Sigmoid colon (tissue), 4 donors: ENCODE measurements around the gene SPEM3.

Experiments used
- EP300 ChIP-seq, 4 donors: sonication (generic); formaldehyde crosslinking; IDR thresholded peaks; one replicate each; pipeline ENCODE4 v1.6.1; 2017; ENCODE audit warnings: antibody characterized with exemption in 4 of 4
- POLR2A ChIP-seq, 2 donors: fragments of 450-650 bp; IDR thresholded peaks; one replicate each; pipeline ENCODE4 v1.6.1; 2016; ENCODE audit warnings: antibody characterized with exemption in 2 of 2, mild to moderate bottlenecking in 2 of 2, moderate library complexity in 2 of 2
- POLR2AphosphoS5 ChIP-seq, 4 donors: sonication (generic); formaldehyde crosslinking; IDR thresholded peaks; one replicate each; pipeline ENCODE4 v1.6.1; 2017; ENCODE audit warnings: antibody characterized with exemption in 4 of 4
- TF ChIP-seq, protein P1 (sequence below), 4 experiments: fragments of 450-650 bp in 3 of 4; fragments of 200-600 bp in 1 of 4; IDR thresholded peaks; one replicate each; pipeline ENCODE4 v1.5.1; 2016 to 2019; ENCODE audit warnings: antibody characterized with exemption in 4 of 4, mild to moderate bottlenecking in 3 of 4, moderate library complexity in 2 of 4

DNA sequence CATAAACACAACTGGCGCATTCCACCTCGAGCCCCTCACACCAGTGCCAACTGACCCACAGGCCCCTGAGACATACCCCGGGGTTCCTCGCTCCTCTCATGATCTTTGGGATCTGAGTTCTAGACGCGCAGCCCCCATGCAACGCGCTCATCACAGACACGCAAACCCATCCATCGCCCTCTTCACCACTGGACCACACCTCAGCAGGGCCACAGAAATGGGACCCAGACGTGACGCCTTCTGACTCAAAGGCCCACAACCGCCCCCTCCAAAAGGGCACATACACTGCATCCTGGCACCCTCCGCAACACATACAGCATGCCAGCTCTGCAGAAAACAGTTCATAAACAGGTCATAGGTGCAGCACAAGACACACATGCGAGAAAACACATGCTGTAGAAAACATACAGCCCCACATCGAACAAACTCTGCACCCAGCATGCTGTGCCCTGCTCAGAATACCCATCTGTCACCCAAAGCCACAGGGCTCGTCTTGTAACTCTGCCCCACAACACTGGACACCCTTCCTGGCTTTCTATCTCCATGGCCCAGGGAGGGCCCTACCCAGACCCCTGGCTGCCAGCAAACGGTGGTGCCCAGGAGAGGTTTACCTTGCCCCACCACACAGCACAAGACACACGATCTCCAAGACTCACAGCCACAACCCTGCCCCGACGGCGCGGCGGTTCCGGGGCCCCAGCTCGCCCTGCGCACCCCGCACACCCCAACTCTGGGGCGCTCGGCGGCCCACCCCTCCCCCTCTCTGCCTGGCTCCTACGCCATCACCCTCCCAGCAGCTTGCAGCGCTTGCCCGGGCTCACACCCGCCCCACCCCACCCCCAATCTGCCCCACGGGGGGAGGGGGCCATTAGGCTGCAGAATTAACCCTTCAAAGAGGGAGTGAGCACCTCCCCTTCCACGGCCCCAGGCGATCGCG lies 49.9 kb downstream of the SPEM3 start:
- TF ChIP-seq, protein P1, sequence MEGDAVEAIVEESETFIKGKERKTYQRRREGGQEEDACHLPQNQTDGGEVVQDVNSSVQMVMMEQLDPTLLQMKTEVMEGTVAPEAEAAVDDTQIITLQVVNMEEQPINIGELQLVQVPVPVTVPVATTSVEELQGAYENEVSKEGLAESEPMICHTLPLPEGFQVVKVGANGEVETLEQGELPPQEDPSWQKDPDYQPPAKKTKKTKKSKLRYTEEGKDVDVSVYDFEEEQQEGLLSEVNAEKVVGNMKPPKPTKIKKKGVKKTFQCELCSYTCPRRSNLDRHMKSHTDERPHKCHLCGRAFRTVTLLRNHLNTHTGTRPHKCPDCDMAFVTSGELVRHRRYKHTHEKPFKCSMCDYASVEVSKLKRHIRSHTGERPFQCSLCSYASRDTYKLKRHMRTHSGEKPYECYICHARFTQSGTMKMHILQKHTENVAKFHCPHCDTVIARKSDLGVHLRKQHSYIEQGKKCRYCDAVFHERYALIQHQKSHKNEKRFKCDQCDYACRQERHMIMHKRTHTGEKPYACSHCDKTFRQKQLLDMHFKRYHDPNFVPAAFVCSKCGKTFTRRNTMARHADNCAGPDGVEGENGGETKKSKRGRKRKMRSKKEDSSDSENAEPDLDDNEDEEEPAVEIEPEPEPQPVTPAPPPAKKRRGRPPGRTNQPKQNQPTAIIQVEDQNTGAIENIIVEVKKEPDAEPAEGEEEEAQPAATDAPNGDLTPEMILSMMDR (IDR thresholded peaks at IDR 0.05): no peak
- TF ChIP-seq POLR2A (IDR thresholded peaks at IDR 0.05) (no peak), POLR2AphosphoS5 (IDR thresholded peaks at IDR 0.05) (peak; percentile 3 to 35 (median 22)), EP300 (IDR thresholded peaks at IDR 0.05) (no peak)
